K562 (cell line): Measurements from ENCODE around the gene RGS6. TPM values are rescaled to one million over a fixed set of nuclear protein-coding genes. Genes with fewer than 3 reads are reported as not detected.

ENCODE experiments used
- ATAC-seq: fragments of 200-7000 bp; cut with Tn5 transposase; 3 replicates; pipeline ENCODE4 v1.9.1; 2020; ENCODE audit warnings: moderate library complexity
- BruUV-seq: library from RNA; stranded (reverse); fragments of 400-500 nt; replicated peaks from 2 replicates; lab custom pipeline; 2021; lab: Mats Ljungman, UMichigan
- CTCF ChIA-PET: fragments of 300-600 bp; formaldehyde crosslinking; extraction: SDS; loops from one replicate; lab custom pipeline; 2021; ENCODE audit warnings: low intra/inter-chr PET ratio; lab: Yijun Ruan, JAX
- POLR2A ChIA-PET: fragments of 300-600, 350-650 bp; sonication (Branson Sonifier 250); formaldehyde crosslinking; extraction: SDS; loops from one replicate; lab custom pipeline; 2021; ENCODE audit warnings: antibody characterized with exemption, inconsistent platforms; lab: Yijun Ruan, JAX
- DNase-seq, 4 experiments: peaks; one replicate each; pipeline versions ENCODE4 v3.0.0 to v3.0.0-alpha.2; 2011 to 2018; ENCODE audit warnings: low spot score in 3 of 4, mixed read lengths in 3 of 4; ENCODE audit errors: extremely low read depth in 1 of 4
- FAIRE-seq: peaks from 2 replicates; lab custom pipeline; 2011; peaks lifted over from hg19 to GRCh38; lab: Jason Lieb, UNC
- H2AFZ ChIP-seq: 2 replicates; pipeline ENCODE4 v1.6.0; 2011; ENCODE audit warnings: low read depth, low read length, control low read depth, inconsistent platforms
- H3K27ac ChIP-seq: fragments of 200-600 bp; 3 replicates; pipeline ENCODE4 v1.8.0; 2011; ENCODE audit warnings: low read depth, mild to moderate bottlenecking, control low read depth, inconsistent platforms, low read length, moderate library complexity, mixed read lengths; ENCODE audit errors: extremely low read depth
- H3K27me3 ChIP-seq, 2 experiments: fragments of 300-600 bp in 1 of 2; 2 replicates in 1 of 2; 3 replicates in 1 of 2; pipeline versions ENCODE4 v1.6.0 to v1.8.0; 2011; ENCODE audit warnings: inconsistent platforms in 2 of 2, low read length in 2 of 2, mild to moderate bottlenecking in 1 of 2, mixed read lengths in 1 of 2, moderate library complexity in 1 of 2; ENCODE audit not compliant: control insufficient read depth in 2 of 2, insufficient read depth in 2 of 2
- H3K36me3 ChIP-seq: fragments of 300-600 bp; 3 replicates; pipeline ENCODE4 v1.8.0; 2011; ENCODE audit warnings: mild to moderate bottlenecking, low read length, inconsistent platforms; ENCODE audit not compliant: control insufficient read depth, insufficient read depth
- H3K4me1 ChIP-seq, 2 experiments: fragments of 200-600 bp in 1 of 2; replicated peaks in 1 of 2; 2 replicates in 1 of 2; 3 replicates in 1 of 2; pipeline versions ENCODE4 v1.5.1 to v1.8.0; 2011; ENCODE audit warnings: inconsistent platforms in 2 of 2, low read length in 2 of 2, mild to moderate bottlenecking in 1 of 2, mixed read lengths in 1 of 2, moderate library complexity in 1 of 2; ENCODE audit not compliant: control insufficient read depth in 2 of 2, insufficient read depth in 2 of 2
- H3K4me2 ChIP-seq: 2 replicates; pipeline ENCODE4 v1.6.1; 2011; ENCODE audit warnings: low read length, control low read depth, inconsistent platforms, mixed read lengths; ENCODE audit not compliant: insufficient read depth
- H3K4me3 ChIP-seq: fragments of 200-600 bp; sonication (generic), shearing (Covaris generic); 2 replicates; pipeline ENCODE4 v1.5.1; 2016; ENCODE audit warnings: control low read depth, inconsistent platforms
- H3K79me2 ChIP-seq: fragments of 200-600 bp; 3 replicates; pipeline ENCODE4 v1.8.0; 2011; ENCODE audit warnings: low read length, inconsistent platforms; ENCODE audit not compliant: control insufficient read depth, insufficient read depth
- H3K9ac ChIP-seq, 2 experiments: 2 replicates each; pipeline versions ENCODE4 v1.6.0 to v1.6.1; 2011; ENCODE audit warnings: low read depth in 2 of 2, low read length in 2 of 2, control low read depth in 1 of 2, inconsistent platforms in 1 of 2, mild to moderate bottlenecking in 1 of 2, mixed read lengths in 1 of 2; ENCODE audit not compliant: insufficient read depth in 1 of 2
- H3K9me1 ChIP-seq: one replicate; pipeline ENCODE4 v1.6.0; 2011; ENCODE audit warnings: inconsistent platforms, mild to moderate bottlenecking, low read length, moderate library complexity; ENCODE audit not compliant: control insufficient read depth, insufficient read depth
- H3K9me3 ChIP-seq: replicated peaks from 2 replicates; pipeline ENCODE4 v1.5.1; 2011; ENCODE audit warnings: low read depth, low read length, inconsistent platforms; ENCODE audit not compliant: control insufficient read depth, insufficient read depth
- H4K20me1 ChIP-seq: replicated peaks from 2 replicates; pipeline ENCODE4 v1.6.1; 2011; ENCODE audit warnings: low read length, inconsistent platforms, mixed read lengths; ENCODE audit not compliant: control insufficient read depth, insufficient read depth
- MEF2D ChIP-seq: conservative IDR thresholded peaks from 2 replicates; pipeline ENCODE4 v1.6.1; 2016; ENCODE audit warnings: low read depth, missing genetic modification characterization, missing compliant biosample characterization
- SFPQ ChIP-seq: fragments of 200-400 bp; formaldehyde crosslinking; IDR thresholded peaks from 2 replicates; pipeline ENCODE4 v1.6.1; 2017; ENCODE audit warnings: mild to moderate bottlenecking, low read depth, low read length, moderate library complexity
- TAF7 ChIP-seq: fragments of 450-650 bp; IDR thresholded peaks from 2 replicates; pipeline ENCODE4 v1.6.1; 2016; ENCODE audit warnings: missing genetic modification characterization, missing compliant biosample characterization
- ZNF175 ChIP-seq: fragments of 200-800 bp; sonication (Bioruptor generic); IDR thresholded peaks from 2 replicates; pipeline ENCODE4 v1.6.1; 2016; ENCODE audit warnings: low read depth, mild to moderate bottlenecking, missing genetic modification characterization, missing compliant biosample characterization
- ZNF239 ChIP-seq: fragments of 250-450 bp; sonication (Bioruptor Pico); IDR thresholded peaks from 2 replicates; pipeline ENCODE4 v1.4.0; 2020; ENCODE audit warnings: mild to moderate bottlenecking
- ZSCAN32 ChIP-seq: fragments of 450-650 bp; formaldehyde crosslinking; IDR thresholded peaks from 2 replicates; pipeline ENCODE4 v1.4.0; 2020; ENCODE audit warnings: mild to moderate bottlenecking, moderate library complexity
- WGBS: fragments of 100-300 bp; shearing (Covaris generic); methylation state at CpG from one replicate; pipeline ENCODE4 v1.1.6; 2016; ENCODE audit warnings: low coverage, mixed read lengths; ENCODE audit not compliant: insufficient coverage; ENCODE audit errors: missing lambda C conversion rate; 5-methylcytosine and 5-hydroxymethylcytosine counted together
- in situ Hi-C: fragments of 300-500 bp; cut with MboI; formaldehyde crosslinking; loops from 4 replicates; pipeline ENCODE4 v1.15.0; 2018; ENCODE audit warnings: inconsistent platforms, mixed read lengths
- intact Hi-C: fragments of 100-400 bp; cut with micrococcal nuclease; formaldehyde crosslinking; loops from 2 replicates; pipeline ENCODE4 v1.14.2; 2022
- polyA plus RNA-seq, 8 experiments: library from polyadenylated mRNA; depleted of rRNA in 4 of 8; stranded (reverse) in 5 of 8; unstranded in 3 of 8; fragments of >200 nt; fragmentation: Nextera tagmentation in 2 of 8; fragmentation: Illumina TruSeq in 1 of 8; extraction: Ambion mirVana in 2 of 8; extraction: Trizol in 1 of 8; gene quantifications; 2 replicates each; pipeline versions ENCODE4 v1.2.1 to v1.2.3, GENCODE V29; 2011 to 2014; ENCODE audit warnings: inconsistent platforms in 1 of 8, missing spikeins in 1 of 8
- total RNA-seq, 7 experiments: library from RNA; depleted of rRNA in 6 of 7; stranded (reverse); fragments of >200 nt in 6 of 7; fragmentation: Illumina TruSeq in 2 of 7; extraction: Trizol in 2 of 7; gene quantifications; 2 replicates each; pipeline versions ENCODE4 v1.2.1 to v1.2.3, GENCODE V29; 2011 to 2021; ENCODE audit warnings: low replicate concordance in 1 of 7

Gene RGS6
- total and polyA plus RNA-seq, 9 of the 15 experiments (the other 6 are each of a cell fraction or from before 2014, with no cell fraction given), result not detected

- no peak overlapping the region for H3K27ac ChIP-seq
- intact Hi-C loops, result no loop called here
- in situ Hi-C loops, result no loop called here
- no peak overlapping the region for H3K4me3 ChIP-seq
- H3K9ac ChIP-seq, result no peak overlapping the region
- TF ChIP-seq ZNF175 (CRISPR knock-in tag) (no peak), SFPQ (no peak), MEF2D (no peak), TAF7 (tag) (no peak), ZNF239 (CRISPR knock-in tag) (no peak), ZSCAN32 (CRISPR knock-in tag) (no peak)
- FAIRE-seq (no peak), ATAC-seq (no peak), DNase-seq (no peak)
- no peaks in the 10 kb centered on the region for H3K27me3 ChIP-seq
- no peaks in the 10 kb centered on the region for H4K20me1 ChIP-seq
- ChIA-PET CTCF (no interaction called here), POLR2A (no interaction called here)
- no peaks in the 10 kb centered on the region for H3K36me3 ChIP-seq
- no peaks in the 10 kb centered on the region; the same call in 1 of the 2 replicates for H3K9me3 ChIP-seq
- BruUV-seq, result no TSS peak
- no peaks in the 10 kb centered on the region for H3K9me1 ChIP-seq
- no peaks in the 10 kb centered on the region for H3K79me2 ChIP-seq
- no peaks in the 10 kb centered on the region for H3K4me1 ChIP-seq
- H3K4me2 ChIP-seq, result no peak overlapping the region
- 6% methylated on average over 30 of the region's 36 CpGs for WGBS
- no peak overlapping the region for H2AFZ ChIP-seq
These were observed 569 bp upstream of the RGS6 start for GRCh38 chr14:71931492-71932228.
